Choroid plexus epithelial cell (primary cell): ENCODE measurements around the gene CMSS1.
"Not testable (repeated sequence)": the region's sequence is repeated elsewhere in the genome, so short reads cannot be mapped to it uniquely, and the experiment has no call there.

Source experiments
- DNase-seq: peaks from one replicate; pipeline ENCODE4 v3.0.0-alpha.2; 2010; ENCODE audit warnings: low read depth
- H3K4me3 ChIP-seq: 2 replicates; pipeline ENCODE4 v1.5.1; 2011; ENCODE audit warnings: low read depth, mild to moderate bottlenecking, control low read depth, low read length, moderate library complexity
- TF ChIP-seq, protein P1 (sequence below): conservative IDR thresholded peaks from 2 replicates; pipeline ENCODE4 v1.5.1; 2011; ENCODE audit warnings: low read depth, mild to moderate bottlenecking, control low read depth, inconsistent platforms, low read length, moderate library complexity

CMSS1 gene

GRCh38 chr3:100216713-100217112, 399.1 kb downstream of the CMSS1 start:
- no peak for DNase-seq

DNA sequence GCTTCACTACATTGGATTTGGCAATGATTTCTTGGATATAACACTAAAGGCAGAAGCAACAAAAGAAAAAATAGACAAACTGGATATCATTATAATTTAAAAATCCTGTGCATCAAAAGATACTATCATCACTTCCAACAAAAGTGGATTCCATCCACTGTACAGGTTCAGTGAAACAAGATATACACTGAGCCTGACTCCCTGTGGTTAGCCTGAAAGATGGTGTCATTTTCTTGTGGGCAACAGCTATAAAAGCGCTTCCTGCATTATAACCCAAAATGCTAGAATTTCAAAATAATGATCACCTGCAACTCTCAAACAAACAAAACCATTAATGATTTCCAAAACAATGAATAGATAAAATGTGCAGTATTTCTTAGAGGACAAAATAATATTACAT, 403.5 kb downstream of the CMSS1 start:
- no peak overlapping the region for H3K4me3 ChIP-seq
- TF ChIP-seq, protein P1, sequence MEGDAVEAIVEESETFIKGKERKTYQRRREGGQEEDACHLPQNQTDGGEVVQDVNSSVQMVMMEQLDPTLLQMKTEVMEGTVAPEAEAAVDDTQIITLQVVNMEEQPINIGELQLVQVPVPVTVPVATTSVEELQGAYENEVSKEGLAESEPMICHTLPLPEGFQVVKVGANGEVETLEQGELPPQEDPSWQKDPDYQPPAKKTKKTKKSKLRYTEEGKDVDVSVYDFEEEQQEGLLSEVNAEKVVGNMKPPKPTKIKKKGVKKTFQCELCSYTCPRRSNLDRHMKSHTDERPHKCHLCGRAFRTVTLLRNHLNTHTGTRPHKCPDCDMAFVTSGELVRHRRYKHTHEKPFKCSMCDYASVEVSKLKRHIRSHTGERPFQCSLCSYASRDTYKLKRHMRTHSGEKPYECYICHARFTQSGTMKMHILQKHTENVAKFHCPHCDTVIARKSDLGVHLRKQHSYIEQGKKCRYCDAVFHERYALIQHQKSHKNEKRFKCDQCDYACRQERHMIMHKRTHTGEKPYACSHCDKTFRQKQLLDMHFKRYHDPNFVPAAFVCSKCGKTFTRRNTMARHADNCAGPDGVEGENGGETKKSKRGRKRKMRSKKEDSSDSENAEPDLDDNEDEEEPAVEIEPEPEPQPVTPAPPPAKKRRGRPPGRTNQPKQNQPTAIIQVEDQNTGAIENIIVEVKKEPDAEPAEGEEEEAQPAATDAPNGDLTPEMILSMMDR = no peak
- DNase-seq = no peak

More at GRCh38 chr3:100216713-100217112, 399.1 kb downstream of the CMSS1 start:
- H3K4me3 ChIP-seq = no peak overlapping the region
- TF ChIP-seq, protein P1 = no peak

GRCh38 chr3:100225193-100225592, 407.5 kb downstream of the CMSS1 start:
- no peak overlapping the region for H3K4me3 ChIP-seq
- no peak for DNase-seq
- TF ChIP-seq, protein P1 = no peak

DNA sequence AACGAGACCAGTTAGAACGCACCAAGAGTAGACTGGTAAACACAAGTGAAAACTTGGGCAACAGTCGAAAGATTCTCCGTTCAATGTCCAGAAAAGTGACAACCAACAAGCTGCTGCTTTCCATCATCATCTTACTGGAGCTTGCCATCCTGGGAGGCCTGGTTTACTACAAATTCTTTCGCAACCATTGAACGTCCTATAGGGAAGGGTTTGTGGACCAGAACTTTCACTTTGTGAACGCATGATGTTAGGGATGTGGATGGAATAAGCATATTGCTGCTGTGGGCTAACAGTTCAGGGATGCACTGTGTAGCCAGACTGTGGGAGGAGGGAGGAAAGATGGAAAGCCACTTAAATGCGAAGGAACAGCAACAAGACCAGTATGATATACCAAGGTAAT, 408.2 kb downstream of the CMSS1 start:
- H3K4me3 ChIP-seq = no peak overlapping the region
- TF ChIP-seq, protein P1 = no peak
- no peak for DNase-seq

DNA sequence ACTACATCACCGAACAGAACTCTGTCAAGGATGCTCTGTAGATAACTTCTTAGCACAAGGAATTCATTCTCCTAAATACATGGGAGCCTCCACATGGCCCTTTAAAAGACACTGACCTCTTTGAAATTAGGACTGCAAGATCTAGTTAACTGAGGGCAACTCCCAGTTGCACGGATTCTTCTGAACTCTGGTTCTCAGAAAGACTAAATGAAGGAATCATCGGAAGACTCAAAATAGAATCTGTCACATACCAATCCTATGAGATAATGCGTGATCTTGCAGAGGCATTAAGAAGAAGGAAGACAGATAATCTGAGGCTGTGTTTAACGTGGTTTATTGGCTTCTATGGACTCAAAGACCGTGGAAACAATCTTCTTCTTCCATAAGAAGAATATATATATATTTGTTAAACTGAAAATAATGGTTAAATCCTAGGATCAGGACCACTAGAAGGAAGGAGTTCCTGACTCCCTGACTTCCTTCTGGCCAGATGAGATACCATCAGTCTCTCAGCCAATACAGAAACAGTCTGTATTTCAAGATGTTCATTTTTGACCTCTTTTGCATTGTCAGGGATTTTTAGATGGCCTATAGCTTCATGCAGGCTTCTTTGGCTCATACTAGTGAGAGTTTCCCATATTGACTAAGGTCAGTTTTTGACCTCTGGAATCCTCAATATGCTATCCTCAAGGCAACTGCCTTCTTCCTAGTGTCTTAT, 409.2 kb downstream of the CMSS1 start:
- peak; percentile 76 for DNase-seq
- TF ChIP-seq, protein P1 = no peak
- H3K4me3 ChIP-seq = no peak overlapping the region

- TF ChIP-seq, protein P1 = no peak
- DNase-seq = no peak
- no peak overlapping the region for H3K4me3 ChIP-seq
These were observed 409.9 kb downstream of the CMSS1 start for GRCh38 chr3:100227511-100227921.

GRCh38 chr3:100228247-100228646, 410.6 kb downstream of the CMSS1 start:
- no peak for DNase-seq
- H3K4me3 ChIP-seq = no peak overlapping the region
- TF ChIP-seq, protein P1 = no peak

DNA sequence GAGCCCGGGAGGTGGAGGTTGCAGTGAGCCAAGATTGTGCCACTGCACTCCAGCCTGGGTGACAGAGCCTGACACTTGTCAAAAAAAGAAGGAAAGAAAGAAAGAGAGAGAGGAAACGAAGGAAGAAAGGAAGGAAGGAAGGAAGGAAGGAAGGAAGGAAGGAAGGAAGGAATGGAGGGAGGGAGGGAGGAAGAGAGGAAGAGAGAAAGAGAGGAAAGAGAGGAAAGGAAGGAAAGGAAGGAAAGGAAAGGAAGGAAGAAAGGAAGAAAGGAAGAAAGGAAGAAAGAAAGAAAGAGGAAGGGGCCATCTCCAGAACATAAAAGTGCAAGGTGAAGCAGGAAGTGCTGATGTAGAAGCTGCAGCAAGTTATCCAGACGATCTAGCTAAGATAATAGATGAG, 411.5 kb downstream of the CMSS1 start:
- not testable (repeated sequence) for DNase-seq, H3K4me3 ChIP-seq
